Spleen (tissue), 11 donors: ENCODE data around the gene CFAP77. TPM values are rescaled to one million over a fixed set of nuclear protein-coding genes. Genes with fewer than 3 reads are reported as not detected.

Experiments used
- DNase-seq: peaks from one replicate; pipeline ENCODE4 v3.0.0-alpha.2; 2020
- H3K27ac ChIP-seq, 8 donors: fragments of 200-600 bp; sonication (generic) in 7 of 8; 1 replicate in 4 of 8; 2 replicates in 4 of 8; pipeline versions ENCODE4 v1.5.0 to v1.8.0; 2016 to 2021; ENCODE audit warnings: inconsistent platforms in 4 of 8, mild to moderate bottlenecking in 4 of 8, moderate library complexity in 1 of 8
- H3K27me3 ChIP-seq, 7 donors: fragments of 200-600 bp; sonication (generic) in 6 of 7; replicated peaks in 1 of 7; 1 replicate in 4 of 7; 2 replicates in 3 of 7; pipeline versions ENCODE4 v1.5.0 to v1.8.0; 2016 to 2021; ENCODE audit warnings: inconsistent platforms in 3 of 7, mild to moderate bottlenecking in 1 of 7
- H3K36me3 ChIP-seq, 6 donors: fragments of 200-600 bp; sonication (generic) in 5 of 6; 1 replicate in 4 of 6; 2 replicates in 2 of 6; pipeline versions ENCODE4 v1.5.0 to v1.8.0; 2016 to 2021; ENCODE audit warnings: inconsistent platforms in 2 of 6
- H3K4me1 ChIP-seq, 6 donors: fragments of 200-600 bp; sonication (generic) in 5 of 6; 1 replicate in 3 of 6; 2 replicates in 3 of 6; pipeline versions ENCODE4 v1.5.0 to v1.8.0; 2016 to 2021; ENCODE audit warnings: inconsistent platforms in 3 of 6
- H3K4me3 ChIP-seq, 8 donors: fragments of 200-600 bp; sonication (generic) in 7 of 8; 1 replicate in 4 of 8; 2 replicates in 4 of 8; pipeline versions ENCODE4 v1.5.0 to v1.8.0; 2016 to 2021; ENCODE audit warnings: inconsistent platforms in 4 of 8, mild to moderate bottlenecking in 4 of 8, moderate library complexity in 2 of 8
- H3K9me3 ChIP-seq, 8 donors: fragments of 200-600 bp; sonication (generic) in 7 of 8; 1 replicate in 4 of 8; 2 replicates in 4 of 8; pipeline versions ENCODE4 v1.5.0 to v1.8.0; 2016 to 2021; ENCODE audit warnings: inconsistent platforms in 4 of 8
- POLR2A ChIP-seq, 3 donors: fragments of 450-650 bp; IDR thresholded peaks; one replicate each; pipeline ENCODE4 v1.5.1; 2017; ENCODE audit warnings: antibody characterized with exemption in 3 of 3, mild to moderate bottlenecking in 1 of 3
- POLR2AphosphoS5 ChIP-seq, 3 donors: sonication (generic); formaldehyde crosslinking; IDR thresholded peaks; one replicate each; pipeline ENCODE4 v1.5.1; 2017; ENCODE audit warnings: antibody characterized with exemption in 3 of 3
- WGBS, 5 donors: extraction: QIAGEN DNeasy Blood & Tissue Kit in 3 of 5; methylation state at CpG; one replicate each; pipeline versions ENCODE4 v1.1.5 to v1.1.7; 2013 to 2018; 5-methylcytosine and 5-hydroxymethylcytosine counted together
- intact Hi-C: fragments of 100-400 bp; cut with DNase I; formaldehyde crosslinking; loops from one replicate; pipeline ENCODE4 v1.15.0; 2023; ENCODE audit warnings: low total_unique reads
- polyA plus RNA-seq, 3 donors: library from polyadenylated mRNA; stranded (reverse); fragments of 200-250 nt; gene quantifications; one replicate each; pipeline ENCODE4 v1.2.1, GENCODE V29; 2013
- total RNA-seq, 7 donors: library from RNA; depleted of rRNA in 3 of 7; stranded (reverse); fragments of >200 nt in 3 of 7; fragmentation: NEBNext Ultra II Directional in 4 of 7; extraction: Animal tissue kit (Norgen Biotek cat#: 25700) in 4 of 7; gene quantifications; one replicate each; pipeline versions ENCODE4 v1.1.0 to v1.2.1, GENCODE V29; 2016 to 2021
- TF ChIP-seq, protein P1 (sequence below), 11 experiments: fragments of 200-600 bp in 7 of 11; fragments of 450-650 bp in 4 of 11; sonication (generic) in 4 of 11; IDR thresholded peaks in 8 of 11; conservative IDR thresholded peaks in 3 of 11; 1 replicate in 7 of 11; 2 replicates in 4 of 11; pipeline versions ENCODE4 v1.4.0 to v1.8.0; 2016 to 2021; ENCODE audit warnings: antibody characterized with exemption in 11 of 11, inconsistent platforms in 4 of 11, mild to moderate bottlenecking in 1 of 11
- donor health status: healthy with polysubstance abuse.
- donor health status: DM: no; HTN: no; CAD: no; lungs with moderate emphysema.
- donor health status: DM: no; HTN: no; CAD: no.
- donor health status: Bipolar disorder and iron deficiency.
- donor health status: healthy.
- donor health status: DM: no; HTN: no; CAD: no.
- donor health status: DM: yes; HTN: yes; CAD: no.

Gene CFAP77
- total and polyA plus RNA-seq, 10 donors: 0.06 TPM; not detected in 9

- peaks cover 0 to 5% (median 0%) of the 10 kb centered on the region in 6 donors for H3K4me1 ChIP-seq
- no peak for DNase-seq
- peaks cover 0 to 6% (median 0%) of the 10 kb centered on the region in 8 donors for H3K9me3 ChIP-seq
- WGBS, 5 donors: 75 to 85% (median 80%) methylated on average over 6 of the region's 6 CpGs
- intact Hi-C loops: no loop called here
- H3K36me3 ChIP-seq: no peaks in the 10 kb centered on the region
- H3K27ac ChIP-seq: no peak overlapping the region
- TF ChIP-seq POLR2AphosphoS5 (IDR thresholded peaks at IDR 0.05): no peak
- no peak for TF ChIP-seq POLR2A (IDR thresholded peaks at IDR 0.05)
- TF ChIP-seq, protein P1, sequence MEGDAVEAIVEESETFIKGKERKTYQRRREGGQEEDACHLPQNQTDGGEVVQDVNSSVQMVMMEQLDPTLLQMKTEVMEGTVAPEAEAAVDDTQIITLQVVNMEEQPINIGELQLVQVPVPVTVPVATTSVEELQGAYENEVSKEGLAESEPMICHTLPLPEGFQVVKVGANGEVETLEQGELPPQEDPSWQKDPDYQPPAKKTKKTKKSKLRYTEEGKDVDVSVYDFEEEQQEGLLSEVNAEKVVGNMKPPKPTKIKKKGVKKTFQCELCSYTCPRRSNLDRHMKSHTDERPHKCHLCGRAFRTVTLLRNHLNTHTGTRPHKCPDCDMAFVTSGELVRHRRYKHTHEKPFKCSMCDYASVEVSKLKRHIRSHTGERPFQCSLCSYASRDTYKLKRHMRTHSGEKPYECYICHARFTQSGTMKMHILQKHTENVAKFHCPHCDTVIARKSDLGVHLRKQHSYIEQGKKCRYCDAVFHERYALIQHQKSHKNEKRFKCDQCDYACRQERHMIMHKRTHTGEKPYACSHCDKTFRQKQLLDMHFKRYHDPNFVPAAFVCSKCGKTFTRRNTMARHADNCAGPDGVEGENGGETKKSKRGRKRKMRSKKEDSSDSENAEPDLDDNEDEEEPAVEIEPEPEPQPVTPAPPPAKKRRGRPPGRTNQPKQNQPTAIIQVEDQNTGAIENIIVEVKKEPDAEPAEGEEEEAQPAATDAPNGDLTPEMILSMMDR (IDR thresholded peaks at IDR 0.05 in 8 of 11, conservative IDR thresholded peaks at IDR 0.05 in 3 of 11): no peak
- H3K27me3 ChIP-seq: peaks cover 0 to 7% (median 0%) of the 10 kb centered on the region in 7 donors
- no peak overlapping the region for H3K4me3 ChIP-seq
Observed at GRCh38 chr9:132556235-132556634, 146.2 kb downstream of the CFAP77 start.

- Histone ChIP-seq H3K4me1 (peaks cover 0 to 7% (median 0%) of the 10 kb centered on the region in 6 donors), H3K4me3 (no peak overlapping the region), H3K9me3 (peaks cover 0 to 6% (median 0%) of the 10 kb centered on the region in 8 donors), H3K27me3 (peaks cover 0 to 11% (median 0%) of the 10 kb centered on the region in 7 donors), H3K36me3 (no peaks in the 10 kb centered on the region), H3K27ac (no peak overlapping the region)
- intact Hi-C loops: no loop called here
- TF ChIP-seq, protein P1 (IDR thresholded peaks at IDR 0.05 in 8 of 11, conservative IDR thresholded peaks at IDR 0.05 in 3 of 11): no peak
- no peak for TF ChIP-seq POLR2AphosphoS5 (IDR thresholded peaks at IDR 0.05)
- TF ChIP-seq POLR2A (IDR thresholded peaks at IDR 0.05): no peak
- WGBS, 5 donors: 67 to 81% (median 76%) methylated on average over 26 of the region's 26 CpGs
- no peak for DNase-seq
Observed at GRCh38 chr9:132556714-132557113, 146.7 kb downstream of the CFAP77 start.

- Histone ChIP-seq H3K4me1 (peaks cover 0 to 11% (median 0%) of the 10 kb centered on the region in 6 donors), H3K4me3 (no peak overlapping the region), H3K9me3 (peaks cover 0 to 6% (median 0%) of the 10 kb centered on the region in 8 donors), H3K36me3 (no peaks in the 10 kb centered on the region), H3K27me3 (peaks cover 0 to 15% (median 0%) of the 10 kb centered on the region in 7 donors), H3K27ac (no peak overlapping the region)
- DNase-seq: no peak
- intact Hi-C loops: no loop called here
- TF ChIP-seq POLR2A (IDR thresholded peaks at IDR 0.05): no peak
- TF ChIP-seq, protein P1 (IDR thresholded peaks at IDR 0.05 in 8 of 11, conservative IDR thresholded peaks at IDR 0.05 in 3 of 11): no peak
- no peak for TF ChIP-seq POLR2AphosphoS5 (IDR thresholded peaks at IDR 0.05)
- 81 to 92% (median 88%) methylated on average over 3 to 15 of the region's 15 CpGs for WGBS, 5 donors
Observed at GRCh38 chr9:132557159-132557558, 147.1 kb downstream of the CFAP77 start.

GRCh38 chr9:132559711-132560110, 149.7 kb downstream of the CFAP77 start:
- H3K9me3 ChIP-seq: no peaks in the 10 kb centered on the region
- WGBS, 5 donors: 76 to 92% (median 82%) methylated on average over 2 of the region's 2 CpGs
- TF ChIP-seq, protein P1 (IDR thresholded peaks at IDR 0.05 in 8 of 11, conservative IDR thresholded peaks at IDR 0.05 in 3 of 11): no peak
- TF ChIP-seq POLR2A (IDR thresholded peaks at IDR 0.05) (no peak), POLR2AphosphoS5 (IDR thresholded peaks at IDR 0.05) (no peak)
- H3K4me1 ChIP-seq: peaks cover 0 to 21% (median 3%) of the 10 kb centered on the region in 6 donors
- H3K4me3 ChIP-seq: no peak overlapping the region
- H3K27ac ChIP-seq: peak overlapping the region in 7 of 8 donors; percentile 63 to 89 (median 86)
- intact Hi-C loops: no loop called here
- no peak for DNase-seq
- H3K36me3 ChIP-seq: no peaks in the 10 kb centered on the region
- H3K27me3 ChIP-seq: peaks cover 0 to 26% (median 0%) of the 10 kb centered on the region in 7 donors
